HG03139 (cell line): ENCODE results near the gene TSSK1B.
"Not testable (repeated sequence)": the region's sequence is repeated elsewhere in the genome, so short reads cannot be mapped to it uniquely, and the experiment has no call there.

ENCODE experiments used
- ATAC-seq: cut with Tn5 transposase; IDR thresholded peaks from one replicate; pipeline ENCODE4 v1.9.1; 2021; ENCODE audit not compliant: unreplicated experiment

The TSSK1B gene

GRCh38 chr5:113404269-113404668 lies 30.5 kb downstream of the TSSK1B start:
- ATAC-seq: no peak

GRCh38 chr5:113397986-113398385 lies 36.8 kb downstream of the TSSK1B start:
- not testable (repeated sequence) for ATAC-seq

- ATAC-seq: no peak
These were observed 37.7 kb downstream of the TSSK1B start for GRCh38 chr5:113397046-113397445.

DNA sequence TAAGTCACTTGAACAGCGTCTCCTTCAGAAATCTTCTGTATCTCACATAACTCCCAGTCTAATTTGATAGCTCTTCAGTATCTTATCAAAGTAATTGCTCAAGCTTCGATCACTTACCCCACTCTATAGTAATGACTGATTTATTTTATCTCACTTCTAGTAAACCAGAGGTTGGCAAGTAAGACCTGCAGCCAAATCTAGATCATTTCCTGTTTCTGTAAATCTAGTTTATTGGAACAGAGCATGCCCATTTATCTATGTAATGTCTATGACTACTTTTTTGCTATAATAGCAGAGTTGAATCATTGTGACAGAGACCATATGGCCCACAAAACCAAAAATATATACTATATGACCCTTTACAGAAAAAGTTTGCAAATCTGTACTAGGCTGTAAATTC lies 40.1 kb downstream of the TSSK1B start:
- no peak for ATAC-seq

GRCh38 chr5:113390224-113390623 lies 44.6 kb downstream of the TSSK1B start:
- no peak for ATAC-seq

GRCh38 chr5:113389116-113389515 lies 45.7 kb downstream of the TSSK1B start:
- no peak for ATAC-seq

DNA sequence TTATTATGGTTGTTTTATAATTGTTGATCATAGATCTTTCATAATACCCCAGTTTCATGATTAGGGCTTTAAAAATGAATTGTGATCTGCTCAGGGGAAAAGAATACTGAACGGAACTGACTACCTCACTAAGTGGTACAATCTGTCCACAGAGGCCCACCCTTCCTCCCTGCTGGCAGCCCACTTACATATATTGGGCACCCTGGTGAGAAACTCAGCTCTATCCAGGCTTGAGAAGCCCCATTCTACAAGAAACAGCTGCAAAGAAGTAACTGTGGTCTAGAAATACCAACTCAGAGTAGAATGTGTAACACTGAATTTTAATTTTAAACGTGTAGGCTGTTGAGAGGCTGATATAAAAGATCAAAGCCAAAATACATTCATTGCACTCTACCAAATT lies 46.9 kb downstream of the TSSK1B start:
- no peak for ATAC-seq

GRCh38 chr5:113384782-113385285 lies 50.0 kb downstream of the TSSK1B start:
- ATAC-seq: no peak

DNA sequence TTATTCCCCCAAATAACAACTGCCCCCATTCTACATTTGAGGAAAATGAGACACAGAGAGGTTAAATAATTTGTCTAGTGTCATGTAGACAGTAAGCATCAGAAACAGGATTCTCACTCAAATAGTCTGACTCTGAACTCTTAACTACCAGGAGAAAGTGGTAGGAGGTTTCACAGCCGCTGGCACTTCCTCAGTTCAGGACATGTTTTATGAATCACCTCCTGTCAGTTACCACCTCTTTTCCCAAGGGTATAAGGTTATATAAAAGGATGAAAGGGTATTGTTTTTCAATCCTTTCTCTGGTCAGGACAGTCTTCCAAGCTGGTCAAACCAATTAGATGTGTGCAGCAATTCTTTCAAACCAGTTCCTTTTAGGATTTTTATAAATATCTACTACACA lies 52.1 kb downstream of the TSSK1B start:
- no peak for ATAC-seq
